HG02571 (cell line): ENCODE data around the gene ADRA2B.
A peak's percentile ranks its signal among the peaks of the same experiment; 100 is the strongest.

Source experiments
- ATAC-seq: cut with Tn5 transposase; IDR thresholded peaks from one replicate; pipeline ENCODE4 v1.9.1; 2021; ENCODE audit warnings: mild to moderate bottlenecking, moderate library complexity; ENCODE audit not compliant: unreplicated experiment

Gene ADRA2B

GRCh38 chr2:96119389-96119751 lies 3.0 kb upstream of the ADRA2B start:
- no peak for ATAC-seq

- no peak for ATAC-seq
Observed at GRCh38 chr2:96118698-96119388, 2.5 kb upstream of the ADRA2B start.

GRCh38 chr2:96117701-96118588 lies 1.6 kb upstream of the ADRA2B start:
- no peak for ATAC-seq

GRCh38 chr2:96116879-96117533 lies 635 bp upstream of the ADRA2B start:
- ATAC-seq, result peak; percentile 62

DNA sequence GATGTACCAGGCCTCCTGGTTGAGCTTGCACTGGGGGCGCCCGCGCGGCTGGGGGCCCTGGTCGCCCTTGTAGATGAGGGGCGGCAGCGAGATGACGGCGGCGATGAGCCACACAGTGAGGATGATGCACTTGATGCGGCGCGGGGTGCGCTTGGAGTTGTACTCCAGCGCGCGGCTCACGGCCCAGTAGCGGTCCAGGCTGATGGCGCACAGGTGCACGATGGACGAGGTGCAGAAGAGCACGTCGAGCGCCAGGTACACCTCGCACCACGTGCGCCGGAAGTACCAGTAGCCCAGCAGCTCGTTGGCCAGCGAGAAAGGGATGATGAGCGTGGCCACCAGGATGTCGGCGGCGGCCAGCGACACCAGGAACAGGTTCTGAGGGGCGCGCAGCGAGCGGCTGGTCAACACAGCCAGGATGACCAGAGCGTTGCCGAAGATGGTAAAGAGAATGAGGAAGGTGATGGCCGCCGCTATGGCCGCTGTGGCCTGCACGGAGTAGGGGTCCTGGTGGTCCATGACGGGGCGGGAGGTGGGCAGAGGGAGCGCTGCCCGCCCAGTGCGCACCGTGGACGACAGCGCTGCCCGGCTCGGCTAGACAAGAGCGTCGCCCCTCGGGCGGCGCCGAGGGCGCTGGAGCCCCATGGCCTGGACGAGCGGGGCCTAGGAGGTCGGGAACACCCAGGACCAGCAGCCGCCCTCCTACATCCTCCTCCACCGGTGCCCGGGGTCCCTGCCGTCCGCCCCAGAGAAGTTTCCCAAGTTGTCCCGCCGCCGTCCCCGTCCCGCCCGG lies 544 bp downstream of the ADRA2B start:
- ATAC-seq, result no peak

GRCh38 chr2:96114903-96115581 lies 1.3 kb downstream of the ADRA2B start:
- no peak for ATAC-seq

GRCh38 chr2:96114546-96114902 lies 1.8 kb downstream of the ADRA2B start:
- no peak for ATAC-seq

- ATAC-seq, result no peak
Observed at GRCh38 chr2:96113951-96114350, 2.4 kb downstream of the ADRA2B start.

DNA sequence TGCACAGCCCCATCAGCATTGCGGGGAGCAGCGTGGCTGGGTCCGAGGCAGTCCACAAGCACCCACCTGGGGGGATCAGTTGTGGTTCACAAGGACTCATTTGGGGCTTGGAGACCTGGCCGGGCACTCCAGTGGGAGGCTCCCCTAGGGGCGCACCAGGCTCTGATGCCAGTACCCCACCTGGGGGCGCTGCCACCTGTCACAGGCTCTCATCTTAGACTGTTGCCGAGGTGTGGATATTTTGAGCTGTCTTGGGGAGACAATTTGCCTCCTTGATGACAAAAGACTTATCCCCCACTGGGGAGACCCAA lies 3.0 kb downstream of the ADRA2B start:
- ATAC-seq, result no peak

- ATAC-seq, result no peak
Observed at GRCh38 chr2:96112501-96113366, 3.6 kb downstream of the ADRA2B start.

DNA sequence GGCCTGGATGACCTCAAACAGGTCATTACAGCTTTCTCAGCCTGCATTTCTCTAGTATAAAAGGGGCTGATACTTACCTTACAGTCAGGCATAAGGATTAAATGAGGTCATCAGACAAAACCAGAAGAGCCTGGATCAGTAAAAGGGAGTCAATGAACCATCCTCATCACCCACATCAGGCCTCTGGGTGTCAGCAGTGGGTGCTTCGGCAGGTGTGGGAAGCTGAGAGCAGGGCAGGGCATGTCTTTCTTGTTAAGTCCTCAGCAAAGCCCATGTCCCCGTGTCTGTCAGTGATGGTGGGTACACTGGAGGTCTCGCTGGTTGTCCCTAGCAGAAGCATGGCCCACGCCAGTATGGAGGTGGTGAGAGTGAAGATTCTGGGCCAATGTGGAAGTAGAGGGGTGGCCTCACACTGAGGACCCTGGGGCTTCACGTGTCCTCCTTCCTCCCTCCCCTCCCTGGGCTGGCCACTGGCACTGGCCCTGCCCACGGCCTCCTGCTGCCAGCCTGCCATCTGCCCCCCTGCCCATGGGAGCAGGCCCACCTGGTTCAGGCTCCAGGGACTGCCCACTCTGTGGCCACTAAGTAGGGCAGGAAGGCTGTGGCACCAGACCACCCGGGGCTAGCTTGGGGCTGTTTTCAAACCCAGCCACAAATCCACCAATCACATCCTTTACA lies 4.4 kb downstream of the ADRA2B start:
- ATAC-seq, result no peak

- no peak for ATAC-seq
Observed at GRCh38 chr2:96111257-96111640, 5.1 kb downstream of the ADRA2B start.

DNA sequence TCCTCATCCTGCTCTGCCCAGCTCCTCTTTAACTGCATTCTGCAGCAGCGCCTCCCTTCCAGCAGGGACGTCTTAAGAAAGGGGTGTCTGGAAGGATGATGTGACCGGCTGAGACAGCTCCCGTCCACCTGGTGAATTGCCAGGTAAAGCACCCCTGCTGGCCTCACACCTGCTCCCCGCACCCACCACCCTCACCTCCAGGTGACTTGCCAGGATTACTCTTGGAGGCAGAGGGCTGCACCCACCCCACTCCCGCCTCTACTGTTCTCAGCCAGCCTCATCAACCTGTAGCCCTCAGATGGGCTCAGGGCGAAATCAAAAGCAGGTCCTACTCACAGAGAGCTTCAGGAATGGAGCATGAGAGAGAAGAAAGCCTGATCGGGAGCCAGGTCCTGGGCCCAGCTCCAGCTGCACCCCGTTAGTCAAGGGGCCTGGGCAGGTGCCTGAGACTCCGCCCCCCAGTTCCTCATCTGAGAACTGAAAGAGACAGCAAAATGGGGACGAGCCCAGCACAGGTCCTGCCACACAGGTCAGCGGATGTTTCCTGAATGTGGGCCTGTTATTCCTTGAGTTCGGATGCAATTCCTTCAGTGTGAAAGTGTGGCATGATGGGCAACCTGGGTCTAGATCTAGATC lies 5.6 kb downstream of the ADRA2B start:
- no peak for ATAC-seq

- ATAC-seq, result no peak
Observed at GRCh38 chr2:96109931-96110511, 6.3 kb downstream of the ADRA2B start.

DNA sequence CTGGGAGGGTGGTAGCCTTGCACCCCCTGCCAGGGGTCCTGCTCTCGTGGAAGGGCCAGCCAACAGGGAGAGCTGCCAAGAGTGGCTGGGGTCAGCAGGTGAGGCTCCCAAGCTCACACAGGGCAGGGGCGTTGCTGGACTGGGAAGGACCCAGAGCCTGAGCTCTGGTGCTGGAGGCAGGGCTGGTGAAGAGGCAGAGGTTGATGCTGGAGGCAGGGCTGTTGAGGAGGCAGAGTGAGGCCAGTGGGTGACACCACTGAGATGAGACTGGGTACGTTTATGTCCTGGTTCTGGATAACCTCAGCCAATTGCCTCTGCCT lies 7.0 kb downstream of the ADRA2B start:
- ATAC-seq, result no peak

DNA sequence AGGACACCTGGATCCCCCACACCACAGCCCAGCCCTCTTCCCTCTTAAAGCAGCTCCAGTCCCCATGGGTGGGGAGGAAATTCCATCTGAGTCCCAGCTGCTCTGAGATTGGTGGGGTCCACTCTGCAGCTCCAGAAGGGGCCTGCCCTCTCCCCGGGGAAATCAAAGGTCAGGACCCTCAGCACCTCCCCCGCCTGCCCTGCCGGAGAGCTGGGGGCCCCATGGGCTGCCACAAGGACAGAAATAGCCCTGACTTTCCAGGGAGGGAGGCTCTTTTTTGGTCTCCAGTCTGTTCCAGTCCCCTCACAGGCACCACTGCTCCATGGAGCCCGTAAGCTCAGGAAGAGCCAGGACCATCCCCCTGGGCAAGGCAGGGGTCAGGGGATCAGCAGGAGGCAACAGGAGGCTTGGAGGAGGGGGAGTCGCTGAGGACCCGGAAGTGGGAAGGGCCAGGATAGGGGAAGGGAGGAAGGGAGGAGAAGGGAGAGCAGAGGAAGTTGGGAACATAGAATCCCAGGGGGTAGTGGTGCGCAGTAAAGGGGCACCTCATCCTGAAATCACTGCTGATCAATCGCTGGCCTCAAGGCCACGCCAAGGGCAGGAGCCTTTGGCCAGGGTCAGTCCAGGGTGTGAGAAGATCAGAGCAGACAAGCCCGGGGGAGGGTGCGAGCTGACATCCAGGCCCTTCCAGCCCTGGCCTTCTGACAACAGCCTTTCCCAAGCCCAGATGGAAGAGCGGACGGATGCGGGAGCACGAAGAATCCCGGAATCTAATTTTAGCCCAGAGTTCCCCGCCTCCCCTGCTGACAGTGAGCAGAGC lies 7.6 kb downstream of the ADRA2B start:
- no peak for ATAC-seq

DNA sequence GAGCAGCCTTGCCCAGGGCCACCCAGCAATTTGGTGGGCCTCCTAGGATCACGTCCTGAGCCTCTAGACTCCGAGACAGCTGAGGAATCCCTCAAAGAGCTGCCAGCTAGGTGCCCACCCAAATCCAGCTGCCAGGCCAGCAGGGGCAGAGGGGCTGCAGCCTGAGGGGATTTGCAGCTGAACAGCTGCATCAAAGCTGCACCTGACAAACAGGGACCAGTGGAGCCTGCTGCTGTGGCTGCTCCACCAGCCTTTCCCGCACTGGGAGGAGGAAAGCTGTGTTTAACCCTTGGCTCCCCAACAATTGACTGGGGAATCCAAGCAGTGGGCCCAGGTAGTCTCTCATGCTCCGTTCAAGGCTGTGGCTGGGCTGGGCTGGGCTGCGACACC lies 8.2 kb downstream of the ADRA2B start:
- no peak for ATAC-seq

GRCh38 chr2:96107708-96108065 lies 8.7 kb downstream of the ADRA2B start:
- ATAC-seq, result no peak
